Neural cell (in vitro differentiated cells): Measurements from ENCODE around the gene ST8SIA6. TPM values are rescaled to one million over a fixed set of nuclear protein-coding genes. Genes with fewer than 3 reads are reported as not detected.

Source experiments
- H2AFZ ChIP-seq: fragments of 200-600, 300-800 bp; sonication (generic), shearing (Covaris generic); 2 replicates; pipeline ENCODE4 v1.6.0; 2014; ENCODE audit warnings: low read depth, mild to moderate bottlenecking, antibody characterized with exemption, low read length, moderate library complexity
- H3F3A ChIP-seq: fragments of 200-600 bp; shearing (Covaris generic); 2 replicates; pipeline ENCODE4 v1.6.1; 2016; ENCODE audit warnings: mild to moderate bottlenecking, moderate library complexity, mixed read lengths, antibody characterized with exemption, low read length; ENCODE audit not compliant: insufficient read depth, poor library complexity, severe bottlenecking
- H3K27ac ChIP-seq: fragments of 200-600, 300-800 bp; sonication (generic), shearing (Covaris generic); 2 replicates; pipeline ENCODE4 v1.5.1; 2014; ENCODE audit warnings: mild to moderate bottlenecking, low read length, moderate library complexity
- H3K27me3 ChIP-seq: fragments of 300-800, 200-600 bp; sonication (generic), shearing (Covaris generic); 2 replicates; pipeline ENCODE4 v1.6.0; 2014; ENCODE audit warnings: mild to moderate bottlenecking, low read depth, low read length, moderate library complexity; ENCODE audit not compliant: insufficient read depth
- H3K36me3 ChIP-seq: fragments of 300-800, 200-600 bp; sonication (generic), shearing (Covaris generic); 2 replicates; pipeline ENCODE4 v1.5.1; 2014; ENCODE audit warnings: mild to moderate bottlenecking, antibody characterized with exemption, low read length, moderate library complexity; ENCODE audit not compliant: insufficient read depth
- H3K4me2 ChIP-seq: fragments of 300-800, 200-600 bp; sonication (generic), shearing (Covaris generic); 2 replicates; pipeline ENCODE4 v1.6.0; 2014; ENCODE audit warnings: mild to moderate bottlenecking, low read length
- H3K4me3 ChIP-seq: fragments of 300-800, 200-600 bp; sonication (generic), shearing (Covaris generic); 2 replicates; pipeline ENCODE4 v1.5.1; 2014; ENCODE audit warnings: mild to moderate bottlenecking, low read length, moderate library complexity
- H3K79me2 ChIP-seq: fragments of 200-600 bp; shearing (Covaris generic); replicated peaks from 2 replicates; pipeline ENCODE4 v1.6.0; 2014; ENCODE audit warnings: mild to moderate bottlenecking, low read length, moderate library complexity; ENCODE audit not compliant: insufficient read depth
- H3K9ac ChIP-seq: fragments of 300-800, 200-600 bp; sonication (generic), shearing (Covaris generic); 2 replicates; pipeline ENCODE4 v1.6.1; 2016; ENCODE audit warnings: mild to moderate bottlenecking, low read length, mixed read lengths
- H3K9me2 ChIP-seq: fragments of 200-600 bp; shearing (Covaris generic); 2 replicates; pipeline ENCODE4 v1.6.1; 2016; ENCODE audit warnings: mild to moderate bottlenecking, low read length, mixed read lengths; ENCODE audit not compliant: insufficient read depth
- H3K9me3 ChIP-seq: fragments of 200-600, 300-800 bp; sonication (generic), shearing (Covaris generic); 2 replicates; pipeline ENCODE4 v1.6.1; 2016; ENCODE audit warnings: mild to moderate bottlenecking, mixed run types, low read length, moderate library complexity, mixed read lengths
- H4K20me1 ChIP-seq: fragments of 200-600 bp; shearing (Covaris generic); 2 replicates; pipeline ENCODE4 v1.6.1; 2016; ENCODE audit warnings: mild to moderate bottlenecking, mixed run types; ENCODE audit not compliant: insufficient read depth
- EP300 ChIP-seq: fragments of 450-650 bp; conservative IDR thresholded peaks from 2 replicates; pipeline ENCODE4 v1.6.1; 2014; ENCODE audit warnings: antibody characterized with exemption, mild to moderate bottlenecking, moderate library complexity; ENCODE audit not compliant: poor library complexity, severe bottlenecking
- EZH2 ChIP-seq: fragments of 200-600, 300-800 bp; shearing (Covaris generic), sonication (generic); IDR thresholded peaks from 2 replicates; pipeline ENCODE4 v1.6.1; 2014; ENCODE audit warnings: antibody characterized with exemption, low read length, borderline replicate concordance, mild to moderate bottlenecking; ENCODE audit not compliant: insufficient read depth, poor library complexity, severe bottlenecking
- MXI1 ChIP-seq: fragments of 450-650 bp; conservative IDR thresholded peaks from 2 replicates; pipeline ENCODE4 v1.6.1; 2014; ENCODE audit warnings: antibody characterized with exemption, mild to moderate bottlenecking; ENCODE audit not compliant: poor library complexity, severe bottlenecking
- POLR2AphosphoS5 ChIP-seq: IDR thresholded peaks from 2 replicates; pipeline ENCODE4 v1.6.1; 2012
- RAD21 ChIP-seq: fragments of 450-650 bp; conservative IDR thresholded peaks from 2 replicates; pipeline ENCODE4 v1.6.1; 2014; ENCODE audit warnings: antibody characterized with exemption, mild to moderate bottlenecking, moderate library complexity
- SMC3 ChIP-seq: fragments of 450-650 bp; conservative IDR thresholded peaks from 2 replicates; pipeline ENCODE4 v1.6.1; 2014; ENCODE audit warnings: antibody characterized with exemption, mild to moderate bottlenecking, moderate library complexity; ENCODE audit not compliant: poor library complexity
- TAF1 ChIP-seq: IDR thresholded peaks from 2 replicates; pipeline ENCODE4 v1.6.1; 2012; ENCODE audit warnings: low read depth
- polyA plus RNA-seq: library from polyadenylated mRNA; depleted of rRNA; stranded (reverse); fragments of >200 nt; gene quantifications from 2 replicates; pipeline ENCODE4 v1.2.3, GENCODE V29; 2014
- TF ChIP-seq, protein P1 (sequence below): IDR thresholded peaks from 2 replicates; pipeline ENCODE4 v1.6.1; 2012; ENCODE audit warnings: borderline replicate concordance
- TF ChIP-seq, protein P2 (sequence below): fragments of 450-650 bp; IDR thresholded peaks from 2 replicates; pipeline ENCODE4 v1.5.1; 2014; ENCODE audit warnings: antibody characterized with exemption, mild to moderate bottlenecking, moderate library complexity; ENCODE audit not compliant: poor library complexity, severe bottlenecking

The ST8SIA6 gene
- polyA plus RNA-seq, 1 donor from 2014 or later: 0.41 TPM

- H3K27me3 ChIP-seq: peaks cover 32% of the 10 kb centered on the region
- no peaks in the 10 kb centered on the region for H3K79me2 ChIP-seq
- peaks cover 3% of the 10 kb centered on the region for H3K9me3 ChIP-seq
- no peak overlapping the region for H3K4me3 ChIP-seq
- no peaks in the 10 kb centered on the region for H3F3A ChIP-seq
- H3K9ac ChIP-seq: no peak overlapping the region
- TF ChIP-seq, protein P1, sequence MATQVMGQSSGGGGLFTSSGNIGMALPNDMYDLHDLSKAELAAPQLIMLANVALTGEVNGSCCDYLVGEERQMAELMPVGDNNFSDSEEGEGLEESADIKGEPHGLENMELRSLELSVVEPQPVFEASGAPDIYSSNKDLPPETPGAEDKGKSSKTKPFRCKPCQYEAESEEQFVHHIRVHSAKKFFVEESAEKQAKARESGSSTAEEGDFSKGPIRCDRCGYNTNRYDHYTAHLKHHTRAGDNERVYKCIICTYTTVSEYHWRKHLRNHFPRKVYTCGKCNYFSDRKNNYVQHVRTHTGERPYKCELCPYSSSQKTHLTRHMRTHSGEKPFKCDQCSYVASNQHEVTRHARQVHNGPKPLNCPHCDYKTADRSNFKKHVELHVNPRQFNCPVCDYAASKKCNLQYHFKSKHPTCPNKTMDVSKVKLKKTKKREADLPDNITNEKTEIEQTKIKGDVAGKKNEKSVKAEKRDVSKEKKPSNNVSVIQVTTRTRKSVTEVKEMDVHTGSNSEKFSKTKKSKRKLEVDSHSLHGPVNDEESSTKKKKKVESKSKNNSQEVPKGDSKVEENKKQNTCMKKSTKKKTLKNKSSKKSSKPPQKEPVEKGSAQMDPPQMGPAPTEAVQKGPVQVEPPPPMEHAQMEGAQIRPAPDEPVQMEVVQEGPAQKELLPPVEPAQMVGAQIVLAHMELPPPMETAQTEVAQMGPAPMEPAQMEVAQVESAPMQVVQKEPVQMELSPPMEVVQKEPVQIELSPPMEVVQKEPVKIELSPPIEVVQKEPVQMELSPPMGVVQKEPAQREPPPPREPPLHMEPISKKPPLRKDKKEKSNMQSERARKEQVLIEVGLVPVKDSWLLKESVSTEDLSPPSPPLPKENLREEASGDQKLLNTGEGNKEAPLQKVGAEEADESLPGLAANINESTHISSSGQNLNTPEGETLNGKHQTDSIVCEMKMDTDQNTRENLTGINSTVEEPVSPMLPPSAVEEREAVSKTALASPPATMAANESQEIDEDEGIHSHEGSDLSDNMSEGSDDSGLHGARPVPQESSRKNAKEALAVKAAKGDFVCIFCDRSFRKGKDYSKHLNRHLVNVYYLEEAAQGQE: no peak
- TF ChIP-seq RAD21 (no peak), TAF1 (no peak), MXI1 (no peak), POLR2AphosphoS5 (no peak), EZH2 (no peak)
- TF ChIP-seq, protein P2, sequence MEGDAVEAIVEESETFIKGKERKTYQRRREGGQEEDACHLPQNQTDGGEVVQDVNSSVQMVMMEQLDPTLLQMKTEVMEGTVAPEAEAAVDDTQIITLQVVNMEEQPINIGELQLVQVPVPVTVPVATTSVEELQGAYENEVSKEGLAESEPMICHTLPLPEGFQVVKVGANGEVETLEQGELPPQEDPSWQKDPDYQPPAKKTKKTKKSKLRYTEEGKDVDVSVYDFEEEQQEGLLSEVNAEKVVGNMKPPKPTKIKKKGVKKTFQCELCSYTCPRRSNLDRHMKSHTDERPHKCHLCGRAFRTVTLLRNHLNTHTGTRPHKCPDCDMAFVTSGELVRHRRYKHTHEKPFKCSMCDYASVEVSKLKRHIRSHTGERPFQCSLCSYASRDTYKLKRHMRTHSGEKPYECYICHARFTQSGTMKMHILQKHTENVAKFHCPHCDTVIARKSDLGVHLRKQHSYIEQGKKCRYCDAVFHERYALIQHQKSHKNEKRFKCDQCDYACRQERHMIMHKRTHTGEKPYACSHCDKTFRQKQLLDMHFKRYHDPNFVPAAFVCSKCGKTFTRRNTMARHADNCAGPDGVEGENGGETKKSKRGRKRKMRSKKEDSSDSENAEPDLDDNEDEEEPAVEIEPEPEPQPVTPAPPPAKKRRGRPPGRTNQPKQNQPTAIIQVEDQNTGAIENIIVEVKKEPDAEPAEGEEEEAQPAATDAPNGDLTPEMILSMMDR: no peak
- H3K36me3 ChIP-seq: no peaks in the 10 kb centered on the region
- no peaks in the 10 kb centered on the region for H3K9me2 ChIP-seq
- no peak overlapping the region for H3K27ac ChIP-seq
- H2AFZ ChIP-seq: no peak overlapping the region
- no peaks in the 10 kb centered on the region for H4K20me1 ChIP-seq
- H3K4me2 ChIP-seq: no peak overlapping the region
Observed at GRCh38 chr10:17450024-17450423, 4.4 kb downstream of the ST8SIA6 start.

- Histone ChIP-seq H3F3A (no peaks in the 10 kb centered on the region), H3K27me3 (no peaks in the 10 kb centered on the region), H3K4me2 (no peak overlapping the region), H4K20me1 (no peaks in the 10 kb centered on the region), H3K4me3 (no peak overlapping the region), H3K9ac (no peak overlapping the region), H3K27ac (no peak overlapping the region), H3K9me3 (peaks cover 3% of the 10 kb centered on the region), H2AFZ (no peak overlapping the region), H3K9me2 (no peaks in the 10 kb centered on the region), H3K79me2 (no peaks in the 10 kb centered on the region), H3K36me3 (no peaks in the 10 kb centered on the region)
- TF ChIP-seq EZH2 (no peak), EP300 (no peak), RAD21 (no peak), TAF1 (no peak), SMC3 (no peak), MXI1 (no peak), POLR2AphosphoS5 (no peak)
- TF ChIP-seq, protein P1: no peak
- TF ChIP-seq, protein P2: no peak
Observed at GRCh38 chr10:17445400-17445998, 8.9 kb downstream of the ST8SIA6 start.
